RPMI7951 (cell line): Measurements from ENCODE around the gene MGMT. TPM values are rescaled to one million over a fixed set of nuclear protein-coding genes. Genes with fewer than 3 reads are reported as not detected.

ENCODE experiments used
- DNase-seq: peaks from one replicate; pipeline ENCODE4 v3.0.0-alpha.2; 2012; ENCODE audit warnings: low read depth
- total RNA-seq: library from RNA; depleted of rRNA; stranded (reverse); fragments of >200 nt; shearing (Covaris generic); gene quantifications from 2 replicates; pipeline ENCODE4 v1.2.3, GENCODE V29; 2014

The MGMT gene
- total RNA-seq, 1 experiment from 2014 or later: 6.2 TPM

GRCh38 chr10:129709627-129710509 lies 242.8 kb downstream of the MGMT start:
- no peak for DNase-seq

GRCh38 chr10:129710510-129710847 lies 243.4 kb downstream of the MGMT start:
- DNase-seq: no peak

- DNase-seq: no peak
Observed at GRCh38 chr10:129711291-129711690, 244.2 kb downstream of the MGMT start.

- DNase-seq: no peak
Observed at GRCh38 chr10:129712000-129712399, 245.0 kb downstream of the MGMT start.

- no peak for DNase-seq
Observed at GRCh38 chr10:129713659-129714265, 246.7 kb downstream of the MGMT start.

- no peak for DNase-seq
Observed at GRCh38 chr10:129715805-129716204, 248.8 kb downstream of the MGMT start.

GRCh38 chr10:129716211-129716681 lies 249.2 kb downstream of the MGMT start:
- DNase-seq: no peak

GRCh38 chr10:129716881-129717280 lies 249.8 kb downstream of the MGMT start:
- DNase-seq: no peak

- DNase-seq: no peak
Observed at GRCh38 chr10:129717816-129718547, 250.9 kb downstream of the MGMT start.

- DNase-seq: no peak
Observed at GRCh38 chr10:129718548-129719414, 251.7 kb downstream of the MGMT start.

GRCh38 chr10:129719415-129719739 lies 252.3 kb downstream of the MGMT start:
- DNase-seq: no peak

GRCh38 chr10:129719889-129720590 lies 253.0 kb downstream of the MGMT start:
- no peak for DNase-seq

- no peak for DNase-seq
Observed at GRCh38 chr10:129725011-129725410, 258.0 kb downstream of the MGMT start.

GRCh38 chr10:129725482-129725881 lies 258.4 kb downstream of the MGMT start:
- DNase-seq: no peak

GRCh38 chr10:129725890-129726631 lies 259.0 kb downstream of the MGMT start:
- DNase-seq: no peak

GRCh38 chr10:129727071-129727470 lies 260.0 kb downstream of the MGMT start:
- DNase-seq: no peak

- DNase-seq: no peak
Observed at GRCh38 chr10:129727495-129727894, 260.5 kb downstream of the MGMT start.

- no peak for DNase-seq
Observed at GRCh38 chr10:129728246-129728820, 261.3 kb downstream of the MGMT start.

- DNase-seq: no peak
Observed at GRCh38 chr10:129728905-129729795, 262.1 kb downstream of the MGMT start.
